GM18498 (cell line): Measurements from ENCODE around the gene BNC1.

ENCODE experiments used
- ATAC-seq: cut with Tn5 transposase; IDR thresholded peaks from one replicate; pipeline ENCODE4 v1.9.1; 2021; ENCODE audit warnings: mild to moderate bottlenecking, moderate library complexity; ENCODE audit not compliant: unreplicated experiment

BNC1 gene, protein sequence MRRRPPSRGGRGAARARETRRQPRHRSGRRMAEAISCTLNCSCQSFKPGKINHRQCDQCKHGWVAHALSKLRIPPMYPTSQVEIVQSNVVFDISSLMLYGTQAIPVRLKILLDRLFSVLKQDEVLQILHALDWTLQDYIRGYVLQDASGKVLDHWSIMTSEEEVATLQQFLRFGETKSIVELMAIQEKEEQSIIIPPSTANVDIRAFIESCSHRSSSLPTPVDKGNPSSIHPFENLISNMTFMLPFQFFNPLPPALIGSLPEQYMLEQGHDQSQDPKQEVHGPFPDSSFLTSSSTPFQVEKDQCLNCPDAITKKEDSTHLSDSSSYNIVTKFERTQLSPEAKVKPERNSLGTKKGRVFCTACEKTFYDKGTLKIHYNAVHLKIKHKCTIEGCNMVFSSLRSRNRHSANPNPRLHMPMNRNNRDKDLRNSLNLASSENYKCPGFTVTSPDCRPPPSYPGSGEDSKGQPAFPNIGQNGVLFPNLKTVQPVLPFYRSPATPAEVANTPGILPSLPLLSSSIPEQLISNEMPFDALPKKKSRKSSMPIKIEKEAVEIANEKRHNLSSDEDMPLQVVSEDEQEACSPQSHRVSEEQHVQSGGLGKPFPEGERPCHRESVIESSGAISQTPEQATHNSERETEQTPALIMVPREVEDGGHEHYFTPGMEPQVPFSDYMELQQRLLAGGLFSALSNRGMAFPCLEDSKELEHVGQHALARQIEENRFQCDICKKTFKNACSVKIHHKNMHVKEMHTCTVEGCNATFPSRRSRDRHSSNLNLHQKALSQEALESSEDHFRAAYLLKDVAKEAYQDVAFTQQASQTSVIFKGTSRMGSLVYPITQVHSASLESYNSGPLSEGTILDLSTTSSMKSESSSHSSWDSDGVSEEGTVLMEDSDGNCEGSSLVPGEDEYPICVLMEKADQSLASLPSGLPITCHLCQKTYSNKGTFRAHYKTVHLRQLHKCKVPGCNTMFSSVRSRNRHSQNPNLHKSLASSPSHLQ

DNA sequence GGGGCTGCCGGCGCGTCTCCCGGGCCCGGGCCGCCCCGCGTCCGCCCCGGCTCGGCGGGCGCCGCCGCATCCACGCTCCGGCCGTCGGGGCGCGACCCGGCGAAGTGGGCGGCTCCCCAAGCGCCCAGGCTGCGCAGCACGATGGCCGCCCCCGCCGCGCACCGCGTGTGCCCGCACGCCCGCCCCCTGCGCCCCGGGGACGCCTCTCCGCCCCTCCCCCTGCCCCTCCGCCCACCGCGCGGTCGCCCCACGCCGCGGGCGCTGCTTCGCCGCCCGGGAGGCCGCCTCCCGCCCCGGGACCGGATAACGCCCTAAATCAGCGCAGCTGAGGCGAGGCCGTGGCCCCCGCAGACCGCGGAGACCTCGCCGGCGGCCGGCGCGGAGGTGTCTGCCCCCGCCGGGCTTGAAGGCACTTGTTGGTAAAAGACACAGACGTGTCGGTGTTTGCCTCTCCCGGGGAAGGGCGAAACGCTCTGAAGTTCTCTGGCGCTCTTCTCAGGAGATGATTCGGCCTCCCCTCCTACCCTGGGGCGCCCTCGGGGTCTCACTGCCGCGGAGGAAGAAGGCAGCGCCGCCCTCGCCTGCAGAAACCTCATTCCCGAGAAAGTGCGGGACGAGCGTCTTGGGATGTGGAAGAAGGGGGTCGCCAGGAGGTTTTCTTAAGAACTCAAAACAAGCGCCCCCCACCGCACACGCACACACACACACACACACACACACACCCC is at the start of gene BNC1:
Gene BNC1 (minus strand): TSS at position 106 of the 725 bp plus-strand sequence. CDS start 36 bp downstream, at position 70.
- ATAC-seq: no peak

DNA sequence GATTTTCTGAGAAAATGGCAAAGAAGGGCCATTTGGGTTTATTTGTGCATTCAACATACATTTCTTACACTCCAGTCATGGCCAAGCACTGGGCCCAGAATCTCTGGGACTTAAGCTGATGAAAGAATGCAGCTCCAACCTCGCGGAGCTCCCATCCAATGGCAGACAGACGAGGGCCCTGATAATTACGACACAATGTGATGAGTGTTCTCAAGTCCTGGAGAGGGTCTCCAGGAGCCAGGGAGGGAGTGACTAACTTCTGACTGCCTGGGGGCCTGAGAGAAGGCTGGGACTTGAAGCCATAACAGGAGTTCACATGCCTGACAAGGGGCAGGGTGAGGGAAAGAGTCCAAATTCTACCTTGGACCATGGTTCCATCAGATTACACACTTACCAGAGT is 42.6 kb upstream of the BNC1 start:
- ATAC-seq: no peak

DNA sequence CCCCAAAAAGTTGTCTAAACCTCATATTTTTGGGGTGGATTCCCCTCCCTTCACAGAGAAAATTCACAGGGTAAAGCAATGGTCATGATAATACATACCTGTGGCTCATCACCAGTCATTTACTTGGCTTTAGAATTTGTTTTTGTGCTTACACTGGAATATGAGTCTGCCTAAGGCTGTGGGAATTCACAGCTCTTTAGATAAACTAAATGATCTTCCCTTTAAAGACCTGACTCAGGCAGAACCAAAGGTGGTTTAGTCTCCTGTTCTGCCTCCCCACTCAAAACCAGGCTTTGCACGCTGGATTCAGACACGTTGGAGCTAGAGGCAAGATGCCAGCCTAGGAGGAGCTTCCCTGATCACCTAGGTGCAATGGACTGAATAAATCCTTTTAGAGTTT is 40.3 kb upstream of the BNC1 start:
- ATAC-seq: no peak

DNA sequence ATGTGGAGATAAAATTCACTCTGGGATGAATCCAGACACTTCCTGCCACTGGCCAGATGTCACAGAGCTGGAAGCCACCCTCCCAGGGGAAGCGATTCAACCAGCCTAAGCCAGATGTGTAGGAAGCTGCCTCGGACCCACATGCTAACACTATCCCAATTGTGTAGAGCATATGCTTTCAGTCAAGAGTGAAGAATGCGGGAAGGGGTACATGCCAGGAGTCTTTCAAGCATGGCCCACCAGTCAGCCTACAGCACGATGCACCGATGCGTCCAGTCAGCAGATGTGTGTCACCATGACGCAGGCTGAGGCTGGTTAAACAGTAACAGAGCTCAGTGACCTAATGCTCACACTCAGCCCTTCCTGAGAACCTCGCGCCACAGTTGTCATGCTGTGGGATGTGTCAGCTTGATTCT is 38.8 kb upstream of the BNC1 start:
- no peak for ATAC-seq

DNA sequence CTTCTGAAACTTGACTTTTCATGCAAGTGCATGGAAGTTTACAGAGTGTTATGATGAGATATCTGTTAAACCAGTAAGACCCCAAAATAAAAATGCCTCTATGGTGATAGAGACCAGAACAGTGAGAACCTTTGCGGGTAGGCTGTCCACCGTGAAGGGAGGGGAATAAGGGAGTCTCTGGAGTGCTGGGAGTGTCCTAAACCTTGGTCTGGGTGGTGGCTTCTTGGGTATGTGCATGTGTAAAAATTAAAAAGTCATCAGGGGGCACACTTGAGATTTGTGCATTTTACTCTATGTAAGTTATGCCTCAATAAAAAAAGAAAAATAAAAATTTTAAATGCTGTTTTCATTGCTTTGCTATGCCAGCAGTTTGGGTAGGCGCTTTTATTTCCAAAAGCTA is 38.2 kb upstream of the BNC1 start:
- no peak for ATAC-seq

DNA sequence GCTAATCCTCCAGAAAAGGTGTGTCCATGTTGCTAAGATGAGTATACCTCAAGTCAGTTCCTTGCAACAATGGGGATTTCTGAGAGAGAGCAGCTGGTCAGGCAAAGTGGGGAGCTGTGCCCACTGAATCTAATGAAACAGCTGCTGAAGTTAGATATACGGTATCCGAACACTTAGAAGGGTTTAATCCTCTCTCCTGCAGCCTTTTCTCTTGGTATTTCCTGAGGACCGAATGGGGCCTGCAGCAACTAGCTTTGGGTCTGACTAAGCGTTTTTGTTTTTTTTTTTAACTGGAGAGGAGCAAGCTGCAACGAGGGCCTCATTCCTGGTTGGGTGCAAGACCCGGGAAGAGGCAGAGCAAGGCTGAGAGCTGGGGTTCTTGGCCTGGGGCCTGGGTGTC is 37.6 kb upstream of the BNC1 start:
- no peak for ATAC-seq

DNA sequence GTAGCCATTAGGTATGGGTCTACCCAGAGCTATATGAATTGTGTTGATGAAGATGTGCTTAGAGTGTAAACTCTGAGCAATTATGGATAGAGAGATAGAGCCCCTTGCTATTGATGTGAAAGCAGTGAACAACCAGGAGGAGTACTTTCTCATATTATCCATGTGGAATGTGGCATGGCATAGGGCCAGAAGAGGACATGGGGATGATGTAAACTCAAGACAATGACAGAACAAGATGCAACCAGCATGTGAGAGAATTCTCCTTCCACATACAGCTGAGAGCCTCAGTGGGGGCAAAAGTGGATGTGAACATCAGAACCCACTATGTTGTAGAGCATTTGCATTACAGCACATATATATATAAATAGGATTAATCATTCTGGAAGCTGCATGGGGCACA is 36.4 kb upstream of the BNC1 start:
- no peak for ATAC-seq

DNA sequence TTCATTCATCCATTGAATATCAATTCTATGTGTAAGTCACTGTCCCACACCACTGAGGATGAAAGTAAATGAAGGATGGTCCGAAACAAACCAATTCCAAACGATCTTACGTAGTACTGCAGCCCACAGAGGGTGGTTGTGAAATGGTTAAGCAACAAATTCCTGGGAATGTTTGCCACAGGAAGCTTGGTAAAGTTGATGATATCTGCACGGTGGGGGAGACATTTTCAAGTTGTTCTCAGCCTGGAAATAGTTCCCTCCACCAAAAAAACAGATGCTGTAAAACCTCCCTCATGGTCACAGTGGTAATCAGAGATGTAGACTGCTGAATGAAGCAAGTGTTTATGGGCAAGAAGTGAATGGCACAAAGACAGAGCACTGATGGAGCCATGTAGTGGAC is 35.9 kb upstream of the BNC1 start:
- ATAC-seq: no peak

DNA sequence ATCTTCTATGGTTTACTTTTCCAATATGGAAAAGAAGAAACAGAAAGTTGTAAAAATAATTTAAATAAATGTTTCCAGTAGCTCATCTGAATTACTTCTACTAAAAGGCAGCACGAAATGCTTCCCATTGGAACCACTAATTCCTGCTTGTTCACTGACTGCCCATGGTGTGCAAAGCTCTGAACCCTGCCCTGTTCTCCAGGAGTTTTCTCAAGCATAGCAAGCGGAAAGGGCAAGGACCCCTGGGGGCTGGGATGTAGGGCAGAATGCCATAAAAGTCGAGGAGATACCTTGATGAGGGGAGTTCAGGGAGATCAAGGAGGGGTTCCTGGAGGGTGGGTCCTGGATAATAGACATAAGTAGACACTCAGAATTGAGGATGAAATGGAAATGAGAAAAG is 35.3 kb upstream of the BNC1 start:
- ATAC-seq: no peak

DNA sequence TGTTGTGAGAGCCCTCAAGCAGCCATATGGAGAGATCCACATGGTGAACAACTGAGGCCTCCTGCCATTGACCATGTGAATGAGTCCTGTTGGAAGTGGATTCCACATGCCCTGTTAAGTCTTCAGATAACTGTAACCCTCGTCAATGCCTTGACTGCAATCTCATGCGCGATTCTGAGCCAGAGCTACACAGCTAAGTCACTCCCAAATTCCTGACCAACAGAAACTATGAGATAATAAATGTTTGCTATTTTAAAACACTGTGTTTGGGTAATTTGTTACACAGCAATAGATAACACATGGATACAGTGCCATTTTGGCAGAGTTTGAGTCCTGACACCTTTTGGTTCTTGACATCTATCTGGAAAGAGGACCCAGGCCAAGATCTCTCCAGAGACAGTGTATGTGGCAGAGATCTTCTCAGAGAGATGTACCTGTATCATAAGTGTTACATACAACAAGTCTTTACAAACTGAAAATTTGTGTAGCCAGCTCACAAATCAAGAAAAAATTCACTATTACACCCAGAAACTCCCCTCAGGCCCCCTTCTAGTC is 34.5 kb upstream of the BNC1 start:
- ATAC-seq: no peak

DNA sequence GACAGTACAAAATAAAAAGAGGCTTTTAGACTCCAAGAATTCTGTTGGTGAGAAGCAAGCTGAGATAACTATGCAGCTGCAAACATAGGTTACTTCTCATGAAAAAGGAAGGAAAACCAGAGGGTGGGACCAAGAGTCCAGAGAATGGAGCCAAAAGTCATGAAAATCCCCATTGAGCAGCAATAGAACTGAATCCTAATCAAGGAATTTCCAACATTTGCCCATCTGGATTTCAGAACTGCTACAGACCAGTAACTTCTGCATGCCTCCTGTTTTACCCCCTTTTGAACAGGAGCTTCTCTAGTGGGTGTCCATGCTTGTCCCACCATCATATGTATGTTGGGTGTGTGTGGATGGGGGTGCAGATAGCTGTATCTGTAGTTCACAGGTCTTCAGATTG is 33.6 kb upstream of the BNC1 start:
- ATAC-seq: no peak

DNA sequence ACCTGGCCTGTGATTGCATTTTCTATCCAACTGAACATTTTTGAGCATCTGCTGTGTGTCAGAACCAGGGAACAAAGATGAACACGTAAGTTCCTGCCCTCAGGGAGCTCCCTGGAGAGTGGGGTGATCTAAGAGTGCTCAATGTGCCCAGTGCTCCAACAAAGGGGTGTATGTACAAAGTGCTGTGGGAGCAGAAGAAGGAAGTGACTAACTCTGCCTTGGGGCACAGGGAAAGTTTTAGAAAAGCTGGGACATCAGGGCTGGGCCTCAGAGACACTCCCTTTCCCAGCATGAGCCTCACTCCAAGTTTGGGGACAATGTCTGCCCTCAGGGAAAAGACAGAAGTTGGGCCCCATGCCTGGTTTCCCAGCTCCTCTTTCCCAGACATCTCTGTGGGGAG is 27.6 kb upstream of the BNC1 start:
- no peak for ATAC-seq

DNA sequence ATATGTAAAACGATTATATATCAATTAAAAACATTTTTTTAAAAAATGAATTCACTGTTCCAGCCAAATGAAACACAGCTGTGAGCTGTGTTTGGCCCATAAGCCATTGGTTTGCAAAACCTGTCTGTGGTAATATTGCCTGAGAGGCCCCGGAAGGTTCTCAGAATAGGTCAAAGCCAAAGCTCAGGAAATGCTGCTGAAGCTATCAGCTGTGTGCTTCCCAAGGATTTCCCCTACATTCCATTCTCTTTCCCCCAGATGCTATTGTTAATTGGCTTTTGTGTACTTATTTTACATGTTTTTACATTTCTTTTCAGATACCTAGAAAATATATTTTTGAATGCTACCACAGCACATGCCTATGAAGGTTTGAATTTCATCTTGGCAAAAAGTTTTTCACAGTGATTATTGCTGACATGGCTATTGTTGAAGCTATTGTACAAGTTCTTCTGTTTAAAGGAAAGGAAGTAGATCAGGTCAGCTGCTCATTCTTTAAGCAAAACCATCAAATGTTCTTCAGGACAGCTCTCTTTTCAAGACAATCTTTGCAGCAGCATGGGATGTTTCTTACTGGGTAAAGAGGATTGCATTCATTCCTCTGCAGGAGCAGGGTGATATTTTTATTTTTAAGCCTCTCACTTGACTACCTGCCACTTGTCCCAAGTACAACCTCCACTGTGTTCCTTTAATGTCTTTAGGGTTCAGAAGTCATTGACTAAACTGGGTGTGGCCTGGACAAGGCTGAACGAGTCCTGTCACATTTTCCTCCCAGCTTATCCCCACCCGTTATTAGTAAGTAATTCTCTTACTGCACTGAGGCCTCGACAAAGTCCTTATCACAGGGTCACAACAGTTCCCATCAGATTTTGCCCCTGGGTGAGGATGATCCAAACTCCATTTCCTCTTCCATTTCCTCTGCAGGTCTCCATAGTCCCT is 26.3 kb upstream of the BNC1 start:
- no peak for ATAC-seq

DNA sequence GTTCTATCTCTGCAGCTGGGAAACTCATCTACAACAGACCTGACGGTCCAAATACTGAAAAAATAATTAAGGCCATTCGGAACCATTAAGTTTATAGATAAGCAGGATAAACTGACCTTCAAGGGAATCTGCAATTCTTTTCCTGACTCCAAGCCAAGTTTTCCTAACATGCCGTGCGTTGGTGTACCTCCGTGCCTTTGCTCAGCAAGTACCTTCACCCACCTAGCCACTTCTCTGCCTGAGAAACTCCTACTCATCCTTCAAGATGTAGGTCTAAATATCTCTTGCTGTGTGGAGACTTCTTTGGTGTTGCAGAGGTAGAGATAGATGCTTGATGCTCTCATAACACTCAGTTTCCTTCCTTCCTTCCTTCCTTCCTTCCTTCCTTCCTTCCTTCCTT is 24.2 kb upstream of the BNC1 start:
- ATAC-seq: no peak

DNA sequence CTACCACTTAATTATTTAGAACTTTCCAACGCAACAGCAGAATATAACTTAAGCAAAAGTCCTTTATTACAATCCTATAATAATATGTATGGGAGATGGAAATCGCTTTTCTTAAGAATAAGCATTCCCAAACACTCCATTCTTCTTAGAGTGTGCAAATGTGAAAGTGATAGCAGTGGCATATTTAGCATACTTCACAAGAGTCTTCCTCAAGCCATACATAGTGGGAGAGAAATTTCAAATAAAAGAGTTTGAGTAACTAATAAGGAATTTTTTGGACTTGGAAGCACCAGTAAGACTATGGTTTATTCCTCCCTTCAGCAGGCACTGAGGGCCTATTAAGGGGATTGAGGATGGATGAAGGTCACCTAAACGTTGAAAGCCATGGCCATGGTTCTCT is 22.1 kb upstream of the BNC1 start:
- no peak for ATAC-seq

DNA sequence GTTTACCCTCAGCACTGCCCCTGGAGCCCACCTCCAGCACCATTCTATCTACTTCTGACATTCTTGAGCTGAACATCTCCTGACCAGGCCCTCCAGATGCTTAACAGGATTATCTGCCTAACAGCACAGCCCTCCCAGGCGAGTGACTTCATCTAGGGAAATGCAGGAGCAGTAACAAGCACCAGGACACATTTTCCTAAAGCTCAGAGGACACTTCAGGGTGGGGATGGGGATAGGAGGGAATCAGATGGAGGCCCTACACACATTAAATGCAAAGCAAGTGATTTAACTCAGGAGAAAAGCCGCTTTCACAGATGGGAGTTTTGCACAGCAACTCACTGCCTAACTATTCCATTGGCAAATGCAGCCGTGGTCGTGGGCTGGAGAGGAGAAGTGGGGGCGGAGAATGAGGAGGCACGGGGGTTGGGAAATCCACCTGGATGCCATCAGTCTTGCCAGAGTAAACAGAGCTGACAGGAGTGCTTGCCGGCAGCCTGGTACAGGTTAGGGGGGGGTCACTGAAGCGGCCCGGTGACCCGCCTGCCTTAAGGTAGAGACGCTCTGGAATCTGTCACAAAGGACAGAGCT is 21.3 kb upstream of the BNC1 start:
- ATAC-seq: no peak

DNA sequence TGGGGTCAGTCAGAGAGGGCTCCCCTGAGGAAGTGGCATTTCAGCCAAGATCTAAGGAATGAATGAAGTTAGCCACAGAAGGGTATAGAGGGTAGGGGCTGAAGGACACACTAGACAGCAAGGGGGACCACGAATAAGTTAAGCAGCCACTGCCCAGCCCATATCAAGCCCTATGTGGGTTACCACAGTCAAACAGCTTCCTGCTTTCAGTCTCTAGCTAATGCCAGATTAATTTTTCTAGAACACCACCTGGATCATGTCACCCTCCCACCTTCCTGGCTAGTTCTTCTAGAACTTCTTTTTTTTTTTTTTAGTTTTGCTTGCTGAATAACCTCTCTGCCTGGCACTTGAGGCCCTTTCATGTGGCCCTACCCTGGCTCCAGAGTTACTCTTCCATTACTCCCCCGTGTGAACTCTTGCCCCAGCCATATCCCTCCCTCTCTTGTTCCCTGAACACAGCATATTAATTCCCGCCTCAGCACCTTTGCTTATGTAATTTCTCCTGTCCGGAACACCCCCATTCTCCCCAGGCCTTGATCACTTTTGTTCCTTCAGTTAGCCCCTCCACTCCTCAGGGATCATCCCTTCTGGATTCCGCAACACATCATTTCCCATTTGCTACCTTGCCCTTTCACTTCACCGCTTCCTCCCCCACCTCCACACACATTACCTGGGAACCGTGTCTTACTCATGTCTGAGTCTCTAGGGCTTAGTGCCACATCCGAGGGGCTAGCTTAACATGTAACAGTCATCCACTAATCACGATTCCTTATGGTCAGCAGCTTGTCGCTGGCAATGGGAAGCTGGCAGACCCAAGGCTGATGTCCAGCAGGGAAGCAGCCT is 20.6 kb upstream of the BNC1 start:
- ATAC-seq: no peak

DNA sequence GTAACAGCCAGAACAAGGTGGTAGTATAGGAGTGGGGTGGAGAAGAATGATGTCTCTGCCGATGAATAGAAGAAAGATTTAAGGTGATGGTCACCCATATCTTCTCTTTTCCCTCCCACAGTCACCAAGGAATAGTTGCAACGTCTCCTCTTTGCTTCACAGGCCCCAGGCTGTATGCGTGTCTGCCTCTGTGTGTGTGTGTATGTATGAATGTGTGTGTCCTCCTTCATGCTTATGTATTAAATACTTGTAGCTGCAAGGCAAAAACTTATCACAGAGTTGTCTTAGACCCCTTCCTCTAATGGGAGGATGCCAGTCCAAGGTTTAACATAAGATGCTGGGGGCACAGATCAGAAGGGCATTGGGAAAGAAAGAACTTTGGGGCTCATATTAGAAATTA is 19.1 kb upstream of the BNC1 start:
- no peak for ATAC-seq

DNA sequence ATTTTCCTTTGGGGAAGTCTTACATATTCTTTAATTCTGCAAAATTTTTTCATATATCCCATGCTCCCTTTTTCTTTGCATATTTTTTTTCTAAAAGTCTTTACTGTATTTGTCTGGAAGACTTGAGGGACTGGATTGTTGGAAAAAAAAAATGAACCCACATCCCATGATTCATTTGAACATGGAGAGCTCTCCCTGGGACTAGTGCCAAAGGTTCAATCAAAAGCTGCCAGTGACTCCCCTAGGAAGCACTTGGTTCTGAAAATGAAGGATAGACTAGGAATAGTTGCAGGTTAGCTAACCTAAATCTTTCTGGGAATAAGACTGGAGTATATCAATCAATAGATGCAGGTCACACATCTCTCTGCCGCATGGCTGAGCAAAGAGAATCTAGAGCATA is 16.4 kb upstream of the BNC1 start:
- ATAC-seq: no peak
